H1 (cell line): ENCODE results near the gene ARHGEF18. TPM values are rescaled to one million over a fixed set of nuclear protein-coding genes. Genes with fewer than 3 reads are reported as not detected.

Experiments used
- KDM5A ChIP-seq: fragments of 200-600 bp; IDR thresholded peaks from 2 replicates; pipeline ENCODE4 v1.7.1; 2012; ENCODE audit warnings: mild to moderate bottlenecking, low read length, inconsistent platforms, mixed read lengths
- POLR2AphosphoS5 ChIP-seq: IDR thresholded peaks from 2 replicates; pipeline ENCODE4 v1.6.1; 2011; ENCODE audit warnings: low read depth, low read length
- RBBP5 ChIP-seq: IDR thresholded peaks from 2 replicates; pipeline ENCODE4 v1.7.1; 2012; ENCODE audit warnings: low read depth, mild to moderate bottlenecking, inconsistent platforms, low read length, moderate library complexity, borderline replicate concordance
- RNF2 ChIP-seq: fragments of 200-900, 300-1000 bp; sonication (generic); IDR thresholded peaks from 2 replicates; pipeline ENCODE4 v1.7.1; 2016; ENCODE audit warnings: borderline replicate concordance, low read depth, mild to moderate bottlenecking, antibody characterized with exemption, low read length; ENCODE audit not compliant: poor library complexity, severe bottlenecking; ENCODE audit errors: missing control alignments
- SP1 ChIP-seq: IDR thresholded peaks from 2 replicates; pipeline ENCODE4 v1.6.1; 2011; ENCODE audit warnings: low read depth, low read length
- SP4 ChIP-seq: IDR thresholded peaks from 2 replicates; pipeline ENCODE4 v1.6.1; 2012; ENCODE audit warnings: low read length, inconsistent platforms
- polyA plus RNA-seq, 7 experiments: library from polyadenylated mRNA; depleted of rRNA in 3 of 7; stranded (reverse) in 5 of 7; unstranded in 2 of 7; fragments of >200 nt in 5 of 7; fragments of 200-250 nt in 2 of 7; gene quantifications; 1 replicate in 5 of 7; 2 replicates in 1 of 7; 4 replicates in 1 of 7; pipeline versions ENCODE4 v1.2.1 to v1.2.3, GENCODE V29; 2011 to 2013; ENCODE audit warnings: missing spikeins in 2 of 7, mixed read lengths in 2 of 7
- total RNA-seq: library from RNA; stranded (reverse); fragmentation: NEBNext Ultra II Directional; extraction: Animal tissue kit (Norgen Biotek cat#: 25700); gene quantifications from 2 replicates; pipeline ENCODE4 v1.2.1, GENCODE V29; 2021
- TF ChIP-seq, protein P1 (sequence below): fragments of 300-600 bp; sonication (generic); IDR thresholded peaks from 2 replicates; pipeline ENCODE4 v1.7.1; 2012; ENCODE audit warnings: low read length, moderate library complexity, mild to moderate bottlenecking, inconsistent platforms; ENCODE audit not compliant: insufficient replicate concordance
- TF ChIP-seq, protein P2 (sequence below): IDR thresholded peaks from 2 replicates; pipeline ENCODE4 v1.6.1; 2011; ENCODE audit warnings: low read length, improper control_type of control experiment
- TF ChIP-seq, protein P3 (sequence below): IDR thresholded peaks from 2 replicates; pipeline ENCODE4 v1.6.1; 2012; ENCODE audit warnings: inconsistent platforms

The ARHGEF18 gene
- total and polyA plus RNA-seq, 2 of the 8 experiments (the other 6 are each of a cell fraction or from before 2014, with no cell fraction given), result 12.2 to 35.9 TPM

DNA sequence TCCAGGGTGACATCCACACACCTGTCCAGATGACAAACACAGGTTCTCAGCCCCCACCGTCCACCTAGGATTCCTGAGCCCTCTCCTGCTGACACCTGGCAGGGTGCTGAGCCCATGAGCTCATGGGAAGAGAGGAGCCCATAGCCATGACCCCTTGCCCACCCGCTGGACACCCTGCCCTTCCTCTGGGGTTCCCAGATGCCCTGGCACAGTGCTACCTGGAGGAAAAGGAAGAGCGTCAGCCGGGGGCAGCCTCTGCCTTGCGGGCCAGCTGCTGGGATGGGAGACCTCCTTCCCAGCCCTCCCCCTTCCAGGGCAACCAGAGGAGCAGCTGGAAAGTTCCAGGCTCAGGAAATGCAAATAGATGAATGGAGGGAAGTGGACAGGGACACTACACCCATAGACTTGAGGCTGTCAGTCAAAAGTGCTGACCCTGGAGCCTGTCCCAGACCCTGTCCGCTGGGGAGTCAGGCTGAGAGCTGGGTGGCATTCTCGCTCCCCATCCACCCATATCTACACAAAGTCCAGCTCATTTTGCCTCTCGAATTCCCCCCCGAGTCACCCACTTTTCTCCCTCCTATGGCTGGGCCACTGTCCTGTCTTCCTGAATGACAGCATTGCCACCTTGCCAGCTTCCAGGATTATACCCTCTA is 12.3 kb upstream of the ARHGEF18 start (continued):
- TF ChIP-seq, protein P1, sequence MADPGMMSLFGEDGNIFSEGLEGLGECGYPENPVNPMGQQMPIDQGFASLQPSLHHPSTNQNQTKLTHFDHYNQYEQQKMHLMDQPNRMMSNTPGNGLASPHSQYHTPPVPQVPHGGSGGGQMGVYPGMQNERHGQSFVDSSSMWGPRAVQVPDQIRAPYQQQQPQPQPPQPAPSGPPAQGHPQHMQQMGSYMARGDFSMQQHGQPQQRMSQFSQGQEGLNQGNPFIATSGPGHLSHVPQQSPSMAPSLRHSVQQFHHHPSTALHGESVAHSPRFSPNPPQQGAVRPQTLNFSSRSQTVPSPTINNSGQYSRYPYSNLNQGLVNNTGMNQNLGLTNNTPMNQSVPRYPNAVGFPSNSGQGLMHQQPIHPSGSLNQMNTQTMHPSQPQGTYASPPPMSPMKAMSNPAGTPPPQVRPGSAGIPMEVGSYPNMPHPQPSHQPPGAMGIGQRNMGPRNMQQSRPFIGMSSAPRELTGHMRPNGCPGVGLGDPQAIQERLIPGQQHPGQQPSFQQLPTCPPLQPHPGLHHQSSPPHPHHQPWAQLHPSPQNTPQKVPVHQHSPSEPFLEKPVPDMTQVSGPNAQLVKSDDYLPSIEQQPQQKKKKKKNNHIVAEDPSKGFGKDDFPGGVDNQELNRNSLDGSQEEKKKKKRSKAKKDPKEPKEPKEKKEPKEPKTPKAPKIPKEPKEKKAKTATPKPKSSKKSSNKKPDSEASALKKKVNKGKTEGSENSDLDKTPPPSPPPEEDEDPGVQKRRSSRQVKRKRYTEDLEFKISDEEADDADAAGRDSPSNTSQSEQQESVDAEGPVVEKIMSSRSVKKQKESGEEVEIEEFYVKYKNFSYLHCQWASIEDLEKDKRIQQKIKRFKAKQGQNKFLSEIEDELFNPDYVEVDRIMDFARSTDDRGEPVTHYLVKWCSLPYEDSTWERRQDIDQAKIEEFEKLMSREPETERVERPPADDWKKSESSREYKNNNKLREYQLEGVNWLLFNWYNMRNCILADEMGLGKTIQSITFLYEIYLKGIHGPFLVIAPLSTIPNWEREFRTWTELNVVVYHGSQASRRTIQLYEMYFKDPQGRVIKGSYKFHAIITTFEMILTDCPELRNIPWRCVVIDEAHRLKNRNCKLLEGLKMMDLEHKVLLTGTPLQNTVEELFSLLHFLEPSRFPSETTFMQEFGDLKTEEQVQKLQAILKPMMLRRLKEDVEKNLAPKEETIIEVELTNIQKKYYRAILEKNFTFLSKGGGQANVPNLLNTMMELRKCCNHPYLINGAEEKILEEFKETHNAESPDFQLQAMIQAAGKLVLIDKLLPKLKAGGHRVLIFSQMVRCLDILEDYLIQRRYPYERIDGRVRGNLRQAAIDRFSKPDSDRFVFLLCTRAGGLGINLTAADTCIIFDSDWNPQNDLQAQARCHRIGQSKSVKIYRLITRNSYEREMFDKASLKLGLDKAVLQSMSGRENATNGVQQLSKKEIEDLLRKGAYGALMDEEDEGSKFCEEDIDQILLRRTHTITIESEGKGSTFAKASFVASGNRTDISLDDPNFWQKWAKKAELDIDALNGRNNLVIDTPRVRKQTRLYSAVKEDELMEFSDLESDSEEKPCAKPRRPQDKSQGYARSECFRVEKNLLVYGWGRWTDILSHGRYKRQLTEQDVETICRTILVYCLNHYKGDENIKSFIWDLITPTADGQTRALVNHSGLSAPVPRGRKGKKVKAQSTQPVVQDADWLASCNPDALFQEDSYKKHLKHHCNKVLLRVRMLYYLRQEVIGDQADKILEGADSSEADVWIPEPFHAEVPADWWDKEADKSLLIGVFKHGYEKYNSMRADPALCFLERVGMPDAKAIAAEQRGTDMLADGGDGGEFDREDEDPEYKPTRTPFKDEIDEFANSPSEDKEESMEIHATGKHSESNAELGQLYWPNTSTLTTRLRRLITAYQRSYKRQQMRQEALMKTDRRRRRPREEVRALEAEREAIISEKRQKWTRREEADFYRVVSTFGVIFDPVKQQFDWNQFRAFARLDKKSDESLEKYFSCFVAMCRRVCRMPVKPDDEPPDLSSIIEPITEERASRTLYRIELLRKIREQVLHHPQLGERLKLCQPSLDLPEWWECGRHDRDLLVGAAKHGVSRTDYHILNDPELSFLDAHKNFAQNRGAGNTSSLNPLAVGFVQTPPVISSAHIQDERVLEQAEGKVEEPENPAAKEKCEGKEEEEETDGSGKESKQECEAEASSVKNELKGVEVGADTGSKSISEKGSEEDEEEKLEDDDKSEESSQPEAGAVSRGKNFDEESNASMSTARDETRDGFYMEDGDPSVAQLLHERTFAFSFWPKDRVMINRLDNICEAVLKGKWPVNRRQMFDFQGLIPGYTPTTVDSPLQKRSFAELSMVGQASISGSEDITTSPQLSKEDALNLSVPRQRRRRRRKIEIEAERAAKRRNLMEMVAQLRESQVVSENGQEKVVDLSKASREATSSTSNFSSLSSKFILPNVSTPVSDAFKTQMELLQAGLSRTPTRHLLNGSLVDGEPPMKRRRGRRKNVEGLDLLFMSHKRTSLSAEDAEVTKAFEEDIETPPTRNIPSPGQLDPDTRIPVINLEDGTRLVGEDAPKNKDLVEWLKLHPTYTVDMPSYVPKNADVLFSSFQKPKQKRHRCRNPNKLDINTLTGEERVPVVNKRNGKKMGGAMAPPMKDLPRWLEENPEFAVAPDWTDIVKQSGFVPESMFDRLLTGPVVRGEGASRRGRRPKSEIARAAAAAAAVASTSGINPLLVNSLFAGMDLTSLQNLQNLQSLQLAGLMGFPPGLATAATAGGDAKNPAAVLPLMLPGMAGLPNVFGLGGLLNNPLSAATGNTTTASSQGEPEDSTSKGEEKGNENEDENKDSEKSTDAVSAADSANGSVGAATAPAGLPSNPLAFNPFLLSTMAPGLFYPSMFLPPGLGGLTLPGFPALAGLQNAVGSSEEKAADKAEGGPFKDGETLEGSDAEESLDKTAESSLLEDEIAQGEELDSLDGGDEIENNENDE, result no peak
- TF ChIP-seq, protein P2, sequence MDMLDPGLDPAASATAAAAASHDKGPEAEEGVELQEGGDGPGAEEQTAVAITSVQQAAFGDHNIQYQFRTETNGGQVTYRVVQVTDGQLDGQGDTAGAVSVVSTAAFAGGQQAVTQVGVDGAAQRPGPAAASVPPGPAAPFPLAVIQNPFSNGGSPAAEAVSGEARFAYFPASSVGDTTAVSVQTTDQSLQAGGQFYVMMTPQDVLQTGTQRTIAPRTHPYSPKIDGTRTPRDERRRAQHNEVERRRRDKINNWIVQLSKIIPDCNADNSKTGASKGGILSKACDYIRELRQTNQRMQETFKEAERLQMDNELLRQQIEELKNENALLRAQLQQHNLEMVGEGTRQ, result no peak
- TF ChIP-seq POLR2AphosphoS5, result no peak
- no peak for TF ChIP-seq RNF2
- TF ChIP-seq RBBP5, result no peak
- TF ChIP-seq SP1, result no peak
- TF ChIP-seq SP4, result no peak
- TF ChIP-seq KDM5A, result no peak
- TF ChIP-seq, protein P3, sequence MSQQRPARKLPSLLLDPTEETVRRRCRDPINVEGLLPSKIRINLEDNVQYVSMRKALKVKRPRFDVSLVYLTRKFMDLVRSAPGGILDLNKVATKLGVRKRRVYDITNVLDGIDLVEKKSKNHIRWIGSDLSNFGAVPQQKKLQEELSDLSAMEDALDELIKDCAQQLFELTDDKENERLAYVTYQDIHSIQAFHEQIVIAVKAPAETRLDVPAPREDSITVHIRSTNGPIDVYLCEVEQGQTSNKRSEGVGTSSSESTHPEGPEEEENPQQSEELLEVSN, result no peak
